Nephron (organoid): ENCODE measurements around the gene ZNHIT1.
"Not testable (repeated sequence)": the region's sequence is repeated elsewhere in the genome, so short reads cannot be mapped to it uniquely, and the experiment has no call there.

Experiments used
- H3K27ac Mint-ChIP-seq, 3 experiments: 2 replicates each; pipeline ENCODE4 v1.8.0; 2020; ENCODE audit warnings: mixed read lengths in 3 of 3, mild to moderate bottlenecking in 2 of 3, moderate library complexity in 1 of 3
- H3K27me3 Mint-ChIP-seq: 2 replicates; pipeline ENCODE4 v1.8.0; 2021; ENCODE audit warnings: low read depth, mild to moderate bottlenecking, moderate library complexity, mixed read lengths
- H3K36me3 Mint-ChIP-seq: 2 replicates; pipeline ENCODE4 v1.8.0; 2020; ENCODE audit warnings: low read depth, mixed read lengths
- H3K4me1 Mint-ChIP-seq: 2 replicates; pipeline ENCODE4 v1.8.0; 2020; ENCODE audit warnings: mixed read lengths
- H3K4me3 Mint-ChIP-seq, 3 experiments: 2 replicates each; pipeline ENCODE4 v1.8.0; 2020; ENCODE audit warnings: mild to moderate bottlenecking in 3 of 3, mixed read lengths in 3 of 3, moderate library complexity in 2 of 3
- H3K9me3 Mint-ChIP-seq: 2 replicates; pipeline ENCODE4 v1.8.0; 2020; ENCODE audit warnings: mixed read lengths
- CTCF ChIP-seq, 3 experiments: fragments of 200-600 bp; sonication (generic); IDR thresholded peaks; one replicate each; pipeline ENCODE4 v1.5.0; 2021; ENCODE audit warnings: antibody characterized with exemption in 3 of 3; ENCODE audit not compliant: unreplicated experiment in 3 of 3

ZNHIT1 gene

GRCh38 chr7:101245147-101245668 is 27.2 kb downstream of the ZNHIT1 start:
- Mint-ChIP-seq H3K36me3 (peaks cover 16% of the 10 kb centered on the region), H3K9me3 (no peaks in the 10 kb centered on the region), H3K4me3 (peak overlapping the region; percentile 97 to 99 (median 97)), H3K27ac (peak overlapping the region; percentile 91 to 96 (median 93)), H3K27me3 (peaks cover 3% of the 10 kb centered on the region), H3K4me1 (peaks cover 21% of the 10 kb centered on the region)
- TF ChIP-seq CTCF (IDR thresholded peaks at IDR 0.05; ENCODE audit: unreplicated experiment in 3 of 3) = no peak

- no peaks in the 10 kb centered on the region for H3K9me3 Mint-ChIP-seq
- H3K27ac Mint-ChIP-seq = peak overlapping the region in 1 of 3 experiments; percentile 47
- no peak for TF ChIP-seq CTCF (IDR thresholded peaks at IDR 0.05; ENCODE audit: unreplicated experiment in 3 of 3)
- H3K4me1 Mint-ChIP-seq = peaks cover 31% of the 10 kb centered on the region
- H3K27me3 Mint-ChIP-seq = peaks cover 3% of the 10 kb centered on the region
- peaks cover 18% of the 10 kb centered on the region for H3K36me3 Mint-ChIP-seq
- peak overlapping the region; percentile 37 to 71 (median 64) for H3K4me3 Mint-ChIP-seq
Measured at GRCh38 chr7:101248276-101248675, 30.3 kb downstream of the ZNHIT1 start.

- Mint-ChIP-seq H3K27ac (no peak overlapping the region), H3K36me3 (peaks cover 18% of the 10 kb centered on the region), H3K4me3 (peak overlapping the region; percentile 97 to 98 (median 98)), H3K4me1 (peaks cover 15% of the 10 kb centered on the region), H3K9me3 (no peaks in the 10 kb centered on the region), H3K27me3 (peaks cover 10% of the 10 kb centered on the region)
- no peak for TF ChIP-seq CTCF (IDR thresholded peaks at IDR 0.05; ENCODE audit: unreplicated experiment in 3 of 3)
Measured at GRCh38 chr7:101250324-101250723, 32.4 kb downstream of the ZNHIT1 start.

GRCh38 chr7:101251871-101252659 is 34.1 kb downstream of the ZNHIT1 start:
- Mint-ChIP-seq H3K4me3 (peak overlapping the region; percentile 97 to 98 (median 98)), H3K36me3 (peaks cover 14% of the 10 kb centered on the region), H3K27me3 (peaks cover 11% of the 10 kb centered on the region), H3K27ac (peak overlapping the region; percentile 79 to 92 (median 91)), H3K4me1 (peaks cover 15% of the 10 kb centered on the region), H3K9me3 (no peaks in the 10 kb centered on the region)
- no peak for TF ChIP-seq CTCF (IDR thresholded peaks at IDR 0.05; ENCODE audit: unreplicated experiment in 3 of 3)

GRCh38 chr7:101253199-101253598 is 35.2 kb downstream of the ZNHIT1 start:
- H3K9me3 Mint-ChIP-seq, H3K27ac Mint-ChIP-seq: not testable (repeated sequence)
- H3K36me3 Mint-ChIP-seq = peaks cover 11% of the 10 kb centered on the region
- H3K4me3 Mint-ChIP-seq = peak overlapping the region; percentile 56 to 98 (median 72)
- peaks cover 11% of the 10 kb centered on the region for H3K27me3 Mint-ChIP-seq
- peaks cover 15% of the 10 kb centered on the region for H3K4me1 Mint-ChIP-seq

- Mint-ChIP-seq H3K9me3 (no peaks in the 10 kb centered on the region), H3K4me3 (no peak overlapping the region), H3K36me3 (peaks cover 6% of the 10 kb centered on the region), H3K27ac (no peak overlapping the region), H3K27me3 (peaks cover 11% of the 10 kb centered on the region), H3K4me1 (peaks cover 9% of the 10 kb centered on the region)
- TF ChIP-seq CTCF (IDR thresholded peaks at IDR 0.05; ENCODE audit: unreplicated experiment in 3 of 3) = no peak
Measured at GRCh38 chr7:101255796-101256195, 37.8 kb downstream of the ZNHIT1 start.
